ENCODE data around the gene NTM.

DNA sequence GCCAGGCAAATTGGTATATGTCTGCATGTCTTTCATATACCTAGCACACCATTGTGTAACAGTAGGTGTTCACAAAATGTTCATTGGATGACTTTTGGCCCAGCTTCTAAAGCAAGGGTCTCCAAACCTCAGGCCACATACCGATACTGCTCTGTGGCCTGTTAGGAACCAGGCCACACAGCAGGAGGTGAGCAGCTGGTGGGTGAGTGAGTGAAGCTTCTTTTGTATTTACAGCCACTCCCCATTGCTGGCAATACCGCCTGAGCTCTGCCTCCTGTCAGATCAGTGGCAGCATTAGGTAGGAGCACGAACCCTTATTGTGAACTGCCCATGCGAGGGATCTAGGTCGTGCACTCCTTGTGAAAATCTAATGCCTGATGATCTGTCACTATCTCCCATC, 836.6 kb downstream of the NTM start:
- TF ChIP-seq EZH2 (IDR thresholded peaks at IDR 0.05; ENCODE audit: borderline replicate concordance, low read depth, low read length, severe bottlenecking) (no peak), POLR2AphosphoS5 (IDR thresholded peaks at IDR 0.05; ENCODE audit: insufficient read depth, low read depth, low read length) (no peak), POLR2A (IDR thresholded peaks at IDR 0.05; ENCODE audit: low read depth, low read length) (no peak), GATA2 (IDR thresholded peaks at IDR 0.05; ENCODE audit: insufficient read depth, insufficient read length, low read depth, low read length) (no peak), JUN (IDR thresholded peaks at IDR 0.05; ENCODE audit: borderline replicate concordance, insufficient read depth, insufficient read length, low read depth) (no peak), FOS (IDR thresholded peaks at IDR 0.05; ENCODE audit: borderline replicate concordance, insufficient read depth, low read length) (no peak)
- TF ChIP-seq, protein P1, sequence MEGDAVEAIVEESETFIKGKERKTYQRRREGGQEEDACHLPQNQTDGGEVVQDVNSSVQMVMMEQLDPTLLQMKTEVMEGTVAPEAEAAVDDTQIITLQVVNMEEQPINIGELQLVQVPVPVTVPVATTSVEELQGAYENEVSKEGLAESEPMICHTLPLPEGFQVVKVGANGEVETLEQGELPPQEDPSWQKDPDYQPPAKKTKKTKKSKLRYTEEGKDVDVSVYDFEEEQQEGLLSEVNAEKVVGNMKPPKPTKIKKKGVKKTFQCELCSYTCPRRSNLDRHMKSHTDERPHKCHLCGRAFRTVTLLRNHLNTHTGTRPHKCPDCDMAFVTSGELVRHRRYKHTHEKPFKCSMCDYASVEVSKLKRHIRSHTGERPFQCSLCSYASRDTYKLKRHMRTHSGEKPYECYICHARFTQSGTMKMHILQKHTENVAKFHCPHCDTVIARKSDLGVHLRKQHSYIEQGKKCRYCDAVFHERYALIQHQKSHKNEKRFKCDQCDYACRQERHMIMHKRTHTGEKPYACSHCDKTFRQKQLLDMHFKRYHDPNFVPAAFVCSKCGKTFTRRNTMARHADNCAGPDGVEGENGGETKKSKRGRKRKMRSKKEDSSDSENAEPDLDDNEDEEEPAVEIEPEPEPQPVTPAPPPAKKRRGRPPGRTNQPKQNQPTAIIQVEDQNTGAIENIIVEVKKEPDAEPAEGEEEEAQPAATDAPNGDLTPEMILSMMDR (IDR thresholded peaks at IDR 0.05; ENCODE audit: extremely low read depth in 1 of 2, insufficient read depth in 1 of 2, low read depth in 1 of 2, low read length in 2 of 2) = no peak
- TF ChIP-seq, protein P2, sequence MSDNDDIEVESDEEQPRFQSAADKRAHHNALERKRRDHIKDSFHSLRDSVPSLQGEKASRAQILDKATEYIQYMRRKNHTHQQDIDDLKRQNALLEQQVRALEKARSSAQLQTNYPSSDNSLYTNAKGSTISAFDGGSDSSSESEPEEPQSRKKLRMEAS (IDR thresholded peaks at IDR 0.05; ENCODE audit: insufficient read depth, insufficient read length) = no peak

Measured in endothelial cell of umbilical vein (primary cell).